HEK293 (cell line): ENCODE data around the gene POLR2L.
A peak's percentile ranks its signal among the peaks of the same experiment; 100 is the strongest.

Source experiments
- CTCF ChIA-PET: fragments of 350-600 bp; formaldehyde crosslinking; extraction: SDS; loops from one replicate; lab custom pipeline; 2021; ENCODE audit warnings: antibody characterized with exemption; lab: Yijun Ruan, JAX
- POLR2A ChIA-PET: fragments of 300-600 bp; formaldehyde crosslinking; extraction: SDS; loops from one replicate; lab custom pipeline; 2020; ENCODE audit warnings: antibody characterized with exemption, inconsistent platforms; lab: Yijun Ruan, JAX
- H3K27ac ChIP-seq: fragments of 200-500 bp; sonication (Bioruptor generic); 2 replicates; pipeline ENCODE4 v1.5.1; 2014; ENCODE audit warnings: low read depth, low read length, control low read depth, inconsistent platforms; ENCODE audit errors: extremely low read depth
- H3K36me3 ChIP-seq, 2 experiments: fragments of 200-500 bp in 1 of 2; sonication (Bioruptor generic) in 1 of 2; 1 replicate in 1 of 2; 2 replicates in 1 of 2; pipeline ENCODE4 v1.5.1; 2014 to 2017; ENCODE audit warnings: inconsistent platforms in 2 of 2, low read length in 2 of 2; ENCODE audit not compliant: control insufficient read depth in 2 of 2, insufficient read depth in 1 of 2
- H3K4me1 ChIP-seq: fragments of 200-500 bp; sonication (Bioruptor generic); 2 replicates; pipeline ENCODE4 v1.5.1; 2014; ENCODE audit warnings: mild to moderate bottlenecking, low read length, inconsistent platforms; ENCODE audit not compliant: control insufficient read depth, insufficient read depth
- H3K4me3 ChIP-seq: 2 replicates; pipeline ENCODE4 v1.5.1; 2011; ENCODE audit warnings: low read depth, mild to moderate bottlenecking, control low read depth, low read length, moderate library complexity
- H3K9me3 ChIP-seq: fragments of 200-500 bp; sonication (Bioruptor generic); 2 replicates; pipeline ENCODE4 v1.5.1; 2014; ENCODE audit warnings: low read depth, low read length, inconsistent platforms; ENCODE audit not compliant: control insufficient read depth, insufficient read depth
- CTCF ChIP-seq: fragments of 450-650 bp; formaldehyde crosslinking; IDR thresholded peaks from 2 replicates; pipeline ENCODE4 v1.5.1; 2016; ENCODE audit warnings: missing biosample characterization, missing genetic modification characterization
- GLIS2 ChIP-seq: fragments of 450-650 bp; formaldehyde crosslinking; IDR thresholded peaks from 2 replicates; pipeline ENCODE4 v1.5.1; 2016; ENCODE audit warnings: missing biosample characterization, missing genetic modification characterization
- HOXC10 ChIP-seq: sonication (generic); formaldehyde crosslinking; IDR thresholded peaks from 2 replicates; pipeline ENCODE4 v1.8.1; 2023; ENCODE audit warnings: mild to moderate bottlenecking, missing genetic modification reagents
- PRDM10 ChIP-seq: fragments of 450-650 bp; formaldehyde crosslinking; IDR thresholded peaks from 2 replicates; pipeline ENCODE4 v1.5.1; 2016; ENCODE audit warnings: missing biosample characterization, missing genetic modification characterization
- REST ChIP-seq: fragments of 450-650 bp; formaldehyde crosslinking; IDR thresholded peaks from 2 replicates; pipeline ENCODE4 v1.5.1; 2016; ENCODE audit warnings: missing biosample characterization, missing genetic modification characterization
- SP7 ChIP-seq: fragments of 450-650 bp; formaldehyde crosslinking; IDR thresholded peaks from 2 replicates; pipeline ENCODE4 v1.5.1; 2016; ENCODE audit warnings: missing biosample characterization, missing genetic modification characterization
- ZBTB8A ChIP-seq: fragments of 450-650 bp; formaldehyde crosslinking; IDR thresholded peaks from 2 replicates; pipeline ENCODE4 v1.5.1; 2016; ENCODE audit warnings: missing biosample characterization, missing genetic modification characterization
- ZNF335 ChIP-seq: fragments of 450-650 bp; formaldehyde crosslinking; conservative IDR thresholded peaks from 2 replicates; pipeline ENCODE4 v1.5.1; 2016; ENCODE audit warnings: missing biosample characterization, missing genetic modification characterization
- ZNF366 ChIP-seq: fragments of 450-650 bp; formaldehyde crosslinking; conservative IDR thresholded peaks from 2 replicates; pipeline ENCODE4 v1.5.1; 2016; ENCODE audit warnings: missing biosample characterization, missing genetic modification characterization
- ZNF391 ChIP-seq: fragments of 450-650 bp; formaldehyde crosslinking; IDR thresholded peaks from 2 replicates; pipeline ENCODE4 v1.5.1; 2016; ENCODE audit warnings: low read depth, missing biosample characterization, missing genetic modification characterization, borderline replicate concordance
- ZNF513 ChIP-seq: fragments of 450-650 bp; IDR thresholded peaks from 2 replicates; pipeline ENCODE4 v1.5.1; 2018; ENCODE audit warnings: missing biosample characterization, missing genetic modification characterization
- ZNF623 ChIP-seq: fragments of 450-650 bp; formaldehyde crosslinking; IDR thresholded peaks from 2 replicates; pipeline ENCODE4 v1.5.1; 2016; ENCODE audit warnings: missing biosample characterization, missing genetic modification characterization
- ZNF837 ChIP-seq: fragments of 450-650 bp; formaldehyde crosslinking; IDR thresholded peaks from 2 replicates; pipeline ENCODE4 v1.5.1; 2016; ENCODE audit warnings: missing biosample characterization, missing genetic modification characterization

The POLR2L gene

DNA sequence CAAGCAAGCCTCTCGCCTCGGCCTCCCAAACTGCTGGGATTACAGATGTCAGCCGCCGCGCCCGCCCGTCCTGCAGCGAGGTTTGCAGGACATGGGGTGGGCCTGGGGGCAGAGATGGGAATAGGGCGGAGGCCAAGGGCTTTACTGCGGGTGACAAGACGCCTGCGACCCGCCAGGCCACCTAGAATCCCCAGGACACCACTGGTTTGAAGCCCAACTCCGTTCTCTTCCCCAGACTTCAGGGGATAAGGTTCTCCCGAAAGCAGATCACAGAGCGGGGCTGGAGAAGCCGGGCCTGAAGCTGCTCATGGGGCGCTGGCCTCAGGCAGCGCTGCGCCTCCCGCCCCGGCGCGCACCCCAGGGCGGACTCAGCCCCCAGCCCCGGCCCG lies 354 bp downstream of the POLR2L start:
- TF ChIP-seq HOXC10 (no peak), GLIS2 (tag by site-specific recombination) (peak; percentile 56; the same call in 1 of the 2 replicates), ZNF513 (no peak), ZBTB8A (tag by site-specific recombination) (peak; percentile 26; the same call in 1 of the 2 replicates), ZNF623 (tag by site-specific recombination) (no peak), ZNF335 (tag by site-specific recombination) (peak; percentile 27; the same call in 1 of the 2 replicates), REST (peak; percentile 13; the same call in 1 of the 2 replicates)
- Histone ChIP-seq H3K27ac (peak overlapping the region; percentile 93), H3K9me3 (no peaks in the 10 kb centered on the region), H3K4me3 (peak overlapping the region; percentile 89), H3K4me1 (0 out of 2 replicates have a peak, but pooled peaks cover 4% of the 10 kb centered on the region), H3K36me3 (peaks cover 0 to 43% of the 10 kb centered on the region in 2 experiments; a peak in 1 of 3 replicates)
- ChIA-PET POLR2A (interaction anchor here (1.4 to 15.0 kb wide), 3 partner anchors 11 to 33 kb away, joined by 5 to 202 read pairs (median 70); partner anchors contain the start of genes CD151, CRACR2B, PNPLA2 and RPLP2), CTCF (interaction anchor here (0.7 kb wide), 1 partner anchor 22 kb away, joined by 3 read pairs; no protein-coding TSS in a partner anchor)

DNA sequence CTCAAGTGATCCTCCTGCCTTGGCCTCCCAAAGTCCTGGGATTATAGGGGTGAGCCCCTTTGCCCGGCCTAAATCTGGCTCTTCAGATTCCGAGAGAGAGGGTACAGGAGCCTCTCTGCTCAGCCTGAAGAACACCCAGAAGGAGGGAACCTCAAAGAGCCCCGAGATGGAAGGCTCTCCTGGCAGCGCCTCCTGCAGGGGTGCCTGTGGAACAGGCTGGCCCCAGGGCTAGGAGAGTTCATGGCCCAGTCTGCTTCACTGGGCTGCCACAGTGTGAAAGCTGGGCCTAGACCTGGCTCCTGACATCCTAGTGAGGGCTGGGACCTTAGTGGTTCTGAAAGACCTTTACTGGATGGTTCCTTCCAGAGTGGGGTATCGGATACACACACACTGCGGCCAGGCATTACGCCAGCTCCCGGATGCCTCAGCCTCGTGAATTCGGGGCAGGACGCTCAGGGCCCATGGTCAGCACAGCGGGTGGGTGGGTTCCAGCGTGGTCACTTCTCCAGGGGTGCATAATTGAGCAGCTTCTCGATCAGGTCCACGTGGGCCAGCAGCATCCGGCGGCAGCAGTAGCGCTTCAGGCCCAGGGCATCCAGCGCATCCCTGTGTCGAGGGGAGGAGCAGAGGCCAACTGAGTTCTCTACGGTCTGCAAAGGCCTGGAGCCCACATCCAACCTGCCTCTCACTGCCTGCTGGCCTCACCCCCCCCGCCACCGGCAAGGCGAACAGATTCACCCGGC lies 2.3 kb downstream of the POLR2L start:
- peak; percentile 32; the same call in 1 of the 2 replicates for TF ChIP-seq CTCF (tag by site-specific recombination)
- no peak for TF ChIP-seq ZNF366 (tag by site-specific recombination)
- 0 out of 2 replicates have a peak, but pooled peaks have one; percentile 19 for TF ChIP-seq PRDM10 (tag by site-specific recombination)
- no peak for TF ChIP-seq SP7 (tag by site-specific recombination)
- TF ChIP-seq ZNF391: no peak
- TF ChIP-seq ZNF837 (tag by site-specific recombination): no peak
- Histone ChIP-seq H3K4me3 (no peak overlapping the region), H3K27ac (no peak overlapping the region), H3K4me1 (0 out of 2 replicates have a peak, but pooled peaks cover 3% of the 10 kb centered on the region), H3K36me3 (peaks cover 0 to 55% of the 10 kb centered on the region in 2 experiments; a peak in 1 of 3 replicates), H3K9me3 (no peaks in the 10 kb centered on the region)
- CTCF ChIA-PET: interaction anchor here (0.7 to 1.4 kb wide), 5 partner anchors 20 to 819 kb away, joined by 3 to 6 read pairs (median 4); no protein-coding TSS in a partner anchor
- POLR2A ChIA-PET: interaction anchor here (1.0 to 15.0 kb wide), 4 partner anchors 9 to 34 kb away, joined by 3 to 202 read pairs (median 38); partner anchors contain the start of genes CD151, CRACR2B and PNPLA2
